ENCODE measurements around the gene PTPRN2. TPM values are rescaled to one million over a fixed set of nuclear protein-coding genes. Genes with fewer than 3 reads are reported as not detected.

The PTPRN2 gene
- total and polyA plus RNA-seq, 2 of the 8 experiments (the other 6 are each of a cell fraction or from before 2014, with no cell fraction given), result 2.6 to 4.5 TPM

- CTCF ChIA-PET (ENCODE audit: partially characterized antibody), result interaction anchor here (1.0 to 1.8 kb wide), 2 partner anchors 27 to 70 kb away, joined by 3 to 5 read pairs; no protein-coding TSS in a partner anchor
- H3K79me1 ChIP-seq (ENCODE audit: low read depth, low read length), result no peaks in the 10 kb centered on the region; the same call in 1 of the 2 replicates
- no peak for TF ChIP-seq CHD1 (IDR thresholded peaks at IDR 0.05; ENCODE audit: low read depth, low read length)
- no peak for TF ChIP-seq PHF8 (conservative IDR thresholded peaks at IDR 0.05; ENCODE audit: low read depth, low read length)
- no peak for TF ChIP-seq POLR2A (IDR thresholded peaks at IDR 0.05; ENCODE audit: control extremely low read depth in 1 of 2, low read depth in 2 of 2, low read length in 2 of 2)
- no peak for TF ChIP-seq TBP (IDR thresholded peaks at IDR 0.05; ENCODE audit: low read depth, low read length)
- TF ChIP-seq YY1 (IDR thresholded peaks at IDR 0.05; ENCODE audit: low read depth, low read length), result no peak
- TF ChIP-seq USF2 (IDR thresholded peaks at IDR 0.05; ENCODE audit: low read length), result no peak
- no peak for TF ChIP-seq HDAC6 (IDR thresholded peaks at IDR 0.05; ENCODE audit: low read depth, low read length)
- no peak for TF ChIP-seq RBBP5 (IDR thresholded peaks at IDR 0.05; ENCODE audit: borderline replicate concordance, low read depth, low read length)
- no peak for TF ChIP-seq SP4 (IDR thresholded peaks at IDR 0.05; ENCODE audit: low read length)
- no peak for TF ChIP-seq POU5F1 (IDR thresholded peaks at IDR 0.05; ENCODE audit: low read depth, low read length)
- no peak for TF ChIP-seq CTBP2 (IDR thresholded peaks at IDR 0.05; ENCODE audit: borderline replicate concordance, insufficient read depth, insufficient read length, low read length)
- no peak for TF ChIP-seq TAF7 (optimal IDR thresholded peaks at IDR 0.05; ENCODE audit: borderline replicate concordance, low read depth, low read length)
- no peak for TF ChIP-seq GABPA (IDR thresholded peaks at IDR 0.05; ENCODE audit: borderline replicate concordance, insufficient read depth, low read length)
These were observed 1084.9 kb downstream of the PTPRN2 start for GRCh38 chr7:157502701-157503111.

More at GRCh38 chr7:157502701-157503111, 1084.9 kb downstream of the PTPRN2 start:
- Histone ChIP-seq H2BK12ac (ENCODE audit: low read depth, low read length) (no peak overlapping the region), H4K8ac (ENCODE audit: extremely low read depth, insufficient read depth, low read length) (no peak overlapping the region), H3K56ac (replicated peaks; ENCODE audit: insufficient read length, low read depth, low read length) (no peak overlapping the region), H3K9ac (replicated peaks in 1 of 4; ENCODE audit: extremely low read depth in 1 of 4, low read depth in 3 of 4, low read length in 3 of 4) (no peak overlapping the region), H3K4me1 (replicated peaks in 1 of 4; ENCODE audit: control insufficient read depth in 3 of 4, insufficient read depth in 4 of 4, low read length in 3 of 4) (peaks cover 0 to 2% (median 0%) of the 10 kb centered on the region in 4 experiments; a peak in 1 of 7 replicates), H2BK120ac (replicated peaks; ENCODE audit: low read depth, low read length) (no peak overlapping the region), H4K91ac (replicated peaks; ENCODE audit: insufficient read length, low read length) (no peak overlapping the region), H3K4me3 (ENCODE audit: extremely low read depth in 1 of 4, insufficient read depth in 2 of 4, low read depth in 3 of 4, low read length in 4 of 4) (no peak overlapping the region), H4K20me1 (replicated peaks in 1 of 2; ENCODE audit: control insufficient read depth in 1 of 2, insufficient read depth in 2 of 2, low read length in 2 of 2) (peaks cover 0 to 6% of the 10 kb centered on the region in 2 experiments), H3K14ac (ENCODE audit: insufficient read length) (peak overlapping the region; percentile 88), H2BK15ac (ENCODE audit: low read length) (no peak overlapping the region), H3K23ac (ENCODE audit: insufficient read length) (no peak overlapping the region), H3K9me3 (ENCODE audit: insufficient read depth in 2 of 2, low read depth in 1 of 2, low read length in 1 of 2) (peaks cover 4 to 8% of the 10 kb centered on the region in 2 experiments; a peak in 1 of 4 replicates), H2AFZ (ENCODE audit: low read length) (no peak overlapping the region), H4K5ac (ENCODE audit: insufficient read length, low read depth, low read length) (no peak overlapping the region), H2BK20ac (ENCODE audit: low read length) (no peak overlapping the region), H3K23me2 (ENCODE audit: low read depth, low read length) (no peaks in the 10 kb centered on the region), H3K4ac (replicated peaks; ENCODE audit: insufficient read length, low read depth, low read length) (no peak overlapping the region), H3K18ac (ENCODE audit: extremely low read depth, low read length) (no peak overlapping the region), H3K4me2 (ENCODE audit: insufficient read depth in 1 of 2, low read depth in 2 of 2, low read length in 2 of 2) (no peak overlapping the region), H3K36me3 (ENCODE audit: control insufficient read depth in 2 of 4, insufficient read depth in 4 of 4, low read length in 3 of 4) (no peaks in the 10 kb centered on the region), H3K27me3 (replicated peaks in 1 of 4; ENCODE audit: control insufficient read depth in 3 of 4, extremely low read depth in 1 of 4, insufficient read depth in 3 of 4, low read length in 3 of 4) (peaks cover 0 to 35% (median 18%) of the 10 kb centered on the region in 4 experiments; a peak in 6 of 7 replicates), H2AK5ac (ENCODE audit: low read depth, low read length) (no peak overlapping the region), H3K79me2 (ENCODE audit: control insufficient read depth in 1 of 2, insufficient read depth in 2 of 2, low read length in 2 of 2) (no peaks in the 10 kb centered on the region), H2BK5ac (ENCODE audit: low read depth, low read length) (no peak overlapping the region), H3K27ac (ENCODE audit: low read depth, low read length) (no peak overlapping the region)
- FAIRE-seq (no peak), DNase-seq (ENCODE audit: low read depth in 1 of 2, low spot score in 2 of 2) (peak in 1 of 2 experiments; percentile 33)
- POLR2A ChIA-PET (ENCODE audit: partially characterized antibody), result no interaction called here
- 82% methylated on average over 12 of the region's 12 CpGs; no CpG with 5 or more reads in 1 of the 2 experiments for WGBS, 2 experiments (ENCODE audit: extremely low coverage in 1 of 2, insufficient coverage in 1 of 2, insufficient read length in 1 of 2, insufficient replicate concordance in 2 of 2, low coverage in 1 of 2, low lambda C conversion rate in 2 of 2, missing lambda C conversion rate in 1 of 2)

Data from H1 (cell line).